GM08714 (cell line): ENCODE results near the gene GBGT1.

Experiments
- H3K4me3 ChIP-seq: fragments of 200-500 bp; sonication (Bioruptor generic); 2 replicates; pipeline ENCODE4 v1.5.1; 2014; ENCODE audit warnings: mild to moderate bottlenecking, low read length, inconsistent platforms
- ZNF274 ChIP-seq: IDR thresholded peaks from 2 replicates; pipeline ENCODE4 v1.6.1; 2012; ENCODE audit warnings: mild to moderate bottlenecking, low read depth, low read length

The GBGT1 gene

GRCh38 chr9:133147412-133148198 is 16.1 kb downstream of the GBGT1 start:
- peak overlapping the region; percentile 82; the same call in 1 of the 2 replicates for H3K4me3 ChIP-seq
- no peak for TF ChIP-seq ZNF274

DNA sequence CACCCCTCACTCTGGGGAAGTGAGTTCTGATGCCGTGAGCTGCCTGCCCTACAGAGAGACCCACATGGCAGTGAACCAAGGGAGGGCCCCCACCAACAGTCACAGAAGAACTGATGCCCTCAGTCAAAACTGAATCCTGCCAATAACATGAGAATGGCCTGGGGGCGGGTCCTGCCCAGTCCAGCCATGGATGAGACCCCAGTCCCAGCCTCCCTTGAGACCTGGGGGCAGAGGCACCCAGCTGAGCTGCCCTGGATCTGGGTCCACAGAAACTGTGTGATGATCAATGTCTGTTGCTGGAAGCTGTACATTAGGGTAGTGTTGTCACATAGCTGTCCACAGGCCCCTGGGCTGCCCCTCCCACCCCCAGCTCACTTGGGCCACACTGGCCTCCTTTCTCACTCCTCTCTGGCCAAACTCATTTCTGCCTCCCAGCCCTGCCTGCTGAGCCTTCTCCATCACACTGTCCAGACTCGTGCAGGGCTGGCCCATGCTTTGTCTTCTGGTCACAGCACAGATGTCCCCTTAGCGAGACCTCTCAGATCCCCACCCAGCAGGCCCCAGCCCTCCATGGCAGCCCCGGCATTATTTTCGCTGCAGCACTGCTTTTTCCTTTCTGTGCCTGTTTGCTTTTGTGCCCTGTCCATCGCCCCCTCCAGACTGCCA is 16.8 kb downstream of the GBGT1 start:
- TF ChIP-seq ZNF274, result no peak
- no peak overlapping the region for H3K4me3 ChIP-seq

DNA sequence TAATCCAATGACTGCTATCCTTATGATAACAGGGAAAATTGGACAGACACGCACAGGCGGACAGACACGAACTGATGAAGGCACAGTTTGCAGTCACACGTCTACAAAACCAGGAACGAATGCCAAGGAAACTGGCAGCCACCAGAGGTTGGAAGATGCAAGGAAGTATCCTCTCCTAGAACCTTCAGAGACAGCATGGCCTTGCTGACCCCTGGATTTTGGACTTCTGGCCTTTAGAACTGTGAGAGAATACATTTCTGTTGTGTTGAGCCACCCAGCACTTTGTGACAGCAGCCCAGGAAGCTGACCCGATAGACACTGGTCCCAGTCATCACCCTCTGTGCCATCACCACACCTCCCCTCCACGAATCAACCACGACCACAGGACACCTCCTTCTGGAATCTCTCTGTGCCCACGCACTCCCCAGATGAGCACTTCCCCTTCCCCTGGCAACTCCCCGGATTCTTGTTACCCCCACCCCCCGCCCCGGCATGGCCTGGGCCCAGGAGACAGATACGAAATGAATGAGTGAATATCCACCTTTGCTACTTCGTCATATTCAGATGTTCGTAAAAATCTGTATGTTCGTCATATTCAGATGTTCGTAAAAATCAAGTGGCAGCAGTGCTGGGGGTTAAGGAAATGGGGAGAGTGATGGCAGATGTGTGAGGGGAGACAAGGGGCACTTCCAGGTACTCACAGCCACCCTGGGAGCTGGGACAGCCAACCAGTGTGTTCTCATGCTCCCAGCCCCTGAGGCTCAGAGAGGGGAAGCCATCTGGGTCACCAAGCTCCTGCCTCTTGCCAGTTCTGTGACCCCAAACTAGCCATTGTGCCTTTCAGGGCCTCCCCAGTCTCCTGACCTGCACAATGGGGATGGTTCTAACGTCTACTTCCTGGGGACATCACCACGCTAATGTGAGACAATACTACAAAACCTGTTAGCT is 18.5 kb downstream of the GBGT1 start:
- no peak overlapping the region for H3K4me3 ChIP-seq
- no peak for TF ChIP-seq ZNF274

DNA sequence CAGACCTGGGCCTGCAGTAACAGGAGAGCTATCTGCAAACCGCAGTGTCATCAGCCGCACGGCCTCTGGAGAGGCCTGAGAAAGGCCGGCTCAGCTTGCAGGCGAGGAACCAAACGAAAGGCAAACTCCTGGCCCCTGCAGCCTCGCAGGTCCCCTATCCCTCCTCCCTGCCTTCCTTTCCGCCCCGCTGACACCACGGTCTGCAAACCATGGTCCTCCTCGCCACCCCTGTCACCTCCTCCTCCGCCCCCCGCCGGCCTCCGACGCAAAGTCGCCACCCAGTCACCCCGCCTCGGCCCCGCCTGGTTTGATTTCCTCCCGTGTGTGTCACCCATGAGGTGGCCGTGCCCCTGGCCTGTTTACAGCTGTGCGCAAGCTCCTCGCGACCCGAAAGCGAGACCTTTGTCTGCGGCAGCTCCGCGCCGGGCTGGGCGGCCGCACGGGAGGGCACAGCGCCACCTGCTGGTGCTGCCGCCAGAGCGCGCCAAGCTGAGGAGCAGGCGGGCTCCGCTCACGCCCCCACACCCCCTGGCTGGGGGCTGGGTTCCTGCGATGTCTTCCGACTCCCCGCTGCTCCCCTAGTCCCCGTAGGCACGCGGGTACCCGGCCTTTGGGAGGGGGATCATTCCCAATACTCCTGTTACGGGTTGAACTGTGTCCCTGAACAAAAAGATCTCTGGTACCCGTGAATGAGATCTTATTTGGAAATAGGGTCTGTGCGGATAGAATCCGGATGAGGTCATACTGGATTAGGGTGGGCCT is 19.4 kb downstream of the GBGT1 start:
- TF ChIP-seq ZNF274, result no peak
- peak overlapping the region; percentile 21; the same call in 1 of the 2 replicates for H3K4me3 ChIP-seq

GRCh38 chr9:133143639-133144141 is 20.0 kb downstream of the GBGT1 start:
- peak overlapping the region; percentile 21; the same call in 1 of the 2 replicates for H3K4me3 ChIP-seq
- TF ChIP-seq ZNF274, result no peak

DNA sequence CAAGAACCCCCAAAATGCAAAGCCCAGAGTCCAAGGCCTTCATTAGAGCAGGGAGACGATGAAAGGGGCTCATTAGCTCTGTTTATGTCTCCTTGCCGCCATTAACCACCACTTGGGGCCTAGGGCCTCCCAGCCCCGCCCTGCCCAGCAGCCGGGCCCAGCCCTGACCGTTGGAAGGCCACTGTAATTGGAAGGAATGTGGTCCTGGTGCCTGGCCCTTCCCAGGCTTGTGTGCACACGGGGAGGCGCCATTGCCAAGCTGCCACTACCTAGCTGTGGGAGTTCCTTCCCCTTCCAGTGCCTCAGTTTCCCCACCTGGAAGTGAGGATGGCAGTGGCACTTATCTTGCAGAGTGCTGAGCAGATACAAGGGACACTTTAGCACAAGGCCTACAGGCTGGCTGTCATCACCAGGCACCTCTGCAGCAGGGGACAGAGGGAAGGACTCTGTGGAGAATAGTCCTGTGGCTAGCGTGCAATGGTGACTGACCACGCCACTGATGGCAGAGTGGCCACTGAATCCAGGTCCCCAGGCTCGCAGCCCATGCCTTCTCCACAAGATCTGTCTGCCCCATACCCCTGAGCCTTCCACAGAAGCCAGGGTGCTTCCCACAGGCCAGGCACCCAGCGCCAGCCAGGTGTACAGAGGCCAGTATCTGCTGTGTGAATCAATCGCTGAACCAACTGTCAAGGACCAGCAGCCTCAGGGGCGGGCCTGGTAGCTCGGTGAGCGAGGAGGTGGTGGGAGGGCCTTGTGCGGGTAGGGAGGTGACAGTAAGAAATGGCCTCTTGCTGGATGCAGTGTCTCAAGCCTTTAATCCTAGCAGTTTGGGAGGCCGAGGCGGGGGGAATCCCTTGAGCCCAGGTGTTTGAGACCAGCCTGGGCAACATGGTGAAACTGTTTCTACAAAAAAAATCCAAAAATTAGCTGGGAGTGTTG is 20.8 kb downstream of the GBGT1 start:
- TF ChIP-seq ZNF274, result no peak
- H3K4me3 ChIP-seq, result no peak overlapping the region

GRCh38 chr9:133141833-133142595 is 21.7 kb downstream of the GBGT1 start:
- no peak overlapping the region for H3K4me3 ChIP-seq
- TF ChIP-seq ZNF274, result no peak

GRCh38 chr9:133140606-133141005 is 23.1 kb downstream of the GBGT1 start:
- no peak overlapping the region for H3K4me3 ChIP-seq
- no peak for TF ChIP-seq ZNF274

DNA sequence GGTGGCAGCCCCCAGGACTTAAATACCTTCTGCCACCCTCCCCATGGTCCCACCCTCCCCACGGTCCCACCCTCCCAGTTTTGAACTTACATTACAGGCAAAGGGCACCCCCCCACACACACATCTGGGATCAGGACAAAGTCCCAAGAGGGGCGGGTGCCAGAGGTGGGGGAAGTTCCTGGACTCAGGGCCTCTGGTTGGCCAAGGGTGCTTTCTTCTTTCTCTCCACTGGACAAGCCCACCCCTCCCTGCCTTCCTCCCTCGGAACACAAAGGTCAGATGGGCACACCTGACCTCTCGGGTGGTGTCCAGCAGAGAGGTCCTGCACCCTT is 23.6 kb downstream of the GBGT1 start:
- H3K4me3 ChIP-seq, result no peak overlapping the region
- TF ChIP-seq ZNF274, result no peak

DNA sequence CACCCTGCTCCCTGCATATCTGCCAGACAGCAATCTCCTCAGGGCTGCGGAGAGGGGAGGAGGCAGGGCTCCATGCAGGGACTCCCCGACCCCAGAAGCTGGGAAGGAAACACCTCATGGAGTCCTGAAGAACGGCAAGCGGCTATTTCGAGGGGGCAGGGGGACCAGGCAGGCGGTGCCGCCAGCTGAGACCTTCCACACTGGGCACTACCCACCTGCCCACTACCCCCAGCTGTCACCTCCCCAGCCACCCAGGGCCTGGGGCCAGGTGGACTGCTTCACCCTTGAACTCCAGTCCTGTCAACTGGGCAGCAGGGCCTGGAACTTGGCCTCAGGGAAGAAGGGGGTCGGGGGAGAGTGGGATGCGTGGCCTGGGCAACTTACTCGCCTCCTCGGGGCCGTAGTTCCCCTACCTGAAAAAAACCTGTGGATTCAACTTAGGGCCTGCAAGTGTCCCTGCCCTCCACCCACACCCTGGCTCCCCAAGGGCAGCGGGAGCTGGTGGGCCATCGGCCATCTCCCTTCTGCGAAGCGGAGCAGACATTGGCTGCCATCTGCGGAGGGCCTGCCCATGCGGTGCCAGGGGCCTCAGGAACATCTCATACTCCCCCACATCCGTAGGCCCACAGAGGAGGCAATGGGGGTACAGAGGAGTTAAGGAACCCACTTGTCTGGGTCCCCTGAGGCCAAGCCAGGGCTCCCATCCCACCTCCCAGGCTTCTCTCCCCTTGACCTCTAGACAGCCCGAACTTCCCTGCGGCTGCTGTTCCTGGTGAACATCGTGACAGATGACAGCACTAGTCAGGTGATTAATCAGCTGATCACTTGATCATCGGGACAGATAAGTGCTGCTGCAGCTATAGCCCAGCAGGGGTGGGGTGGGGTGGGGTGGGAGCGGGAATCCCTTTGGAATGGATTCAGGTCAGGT is 24.2 kb downstream of the GBGT1 start:
- H3K4me3 ChIP-seq, result no peak overlapping the region
- TF ChIP-seq ZNF274, result no peak

GRCh38 chr9:133137451-133138231 is 26.1 kb downstream of the GBGT1 start:
- H3K4me3 ChIP-seq, result no peak overlapping the region
- TF ChIP-seq ZNF274, result no peak
